OCI-LY1 (cell line): ENCODE measurements around the gene NCOR1.
A peak's percentile ranks its signal among the peaks of the same experiment; 100 is the strongest.

Source experiments
- H2AFZ ChIP-seq: fragments of 200-600 bp; sonication (generic), shearing (Covaris generic); 2 replicates; pipeline ENCODE4 v1.6.0; 2014; ENCODE audit warnings: antibody characterized with exemption, mild to moderate bottlenecking, low read length
- H3F3A ChIP-seq: fragments of 200-600 bp; sonication (generic), shearing (Covaris generic); 2 replicates; pipeline ENCODE4 v1.6.0; 2014; ENCODE audit warnings: mild to moderate bottlenecking, antibody characterized with exemption, low read length, moderate library complexity; ENCODE audit not compliant: insufficient read depth
- H3K27ac ChIP-seq: fragments of 200-600 bp; sonication (generic); 2 replicates; pipeline ENCODE4 v1.5.1; 2014; ENCODE audit warnings: low read length, mixed run types, mild to moderate bottlenecking, low read depth; ENCODE audit not compliant: poor library complexity, severe bottlenecking
- H3K27me3 ChIP-seq: fragments of 200-600 bp; sonication (generic); 2 replicates; pipeline ENCODE4 v1.6.0; 2014; ENCODE audit warnings: antibody characterized with exemption, mild to moderate bottlenecking, low read length, moderate library complexity; ENCODE audit not compliant: insufficient read depth
- H3K36me3 ChIP-seq: fragments of 200-600 bp; sonication (generic); 2 replicates; pipeline ENCODE4 v1.6.1; 2014; ENCODE audit warnings: mild to moderate bottlenecking, antibody characterized with exemption, low read length, moderate library complexity, mixed read lengths; ENCODE audit not compliant: insufficient read depth
- H3K4me1 ChIP-seq: fragments of 200-600 bp; sonication (generic); 2 replicates; pipeline ENCODE4 v1.5.1; 2014; ENCODE audit warnings: mild to moderate bottlenecking, low read length, moderate library complexity; ENCODE audit not compliant: insufficient read depth, severe bottlenecking
- H3K4me2 ChIP-seq: fragments of 200-600 bp; sonication (generic), shearing (Covaris generic); 2 replicates; pipeline ENCODE4 v1.6.1; 2014; ENCODE audit warnings: low read length
- H3K4me3 ChIP-seq: fragments of 200-600 bp; sonication (generic); 2 replicates; pipeline ENCODE4 v1.5.1; 2014; ENCODE audit warnings: low read length, low read depth, mild to moderate bottlenecking, mixed read lengths; ENCODE audit not compliant: poor library complexity, severe bottlenecking
- H3K79me2 ChIP-seq: fragments of 200-600 bp; shearing (Covaris generic); 2 replicates; pipeline ENCODE4 v1.6.1; 2016; ENCODE audit warnings: mixed run types, low read length, mixed read lengths; ENCODE audit not compliant: insufficient read depth
- H3K9ac ChIP-seq: fragments of 200-600 bp; sonication (generic), shearing (Covaris generic); 2 replicates; pipeline ENCODE4 v1.6.1; 2014; ENCODE audit warnings: mild to moderate bottlenecking, low read length, mixed read lengths
- H3K9me2 ChIP-seq: fragments of 200-600 bp; sonication (generic), shearing (Covaris generic); 2 replicates; pipeline ENCODE4 v1.6.1; 2014; ENCODE audit warnings: low read depth, mild to moderate bottlenecking, low read length, mixed read lengths
- H3K9me3 ChIP-seq: fragments of 200-600 bp; shearing (Covaris generic); 2 replicates; pipeline ENCODE4 v1.6.1; 2014; ENCODE audit warnings: low read length, mixed read lengths
- H4K20me1 ChIP-seq: fragments of 200-600 bp; sonication (generic), shearing (Covaris generic); 2 replicates; pipeline ENCODE4 v1.6.0; 2016; ENCODE audit warnings: mild to moderate bottlenecking, low read length; ENCODE audit not compliant: insufficient read depth
- EZH2 ChIP-seq: fragments of 200-600 bp; sonication (generic), shearing (Covaris generic); IDR thresholded peaks from 2 replicates; pipeline ENCODE4 v1.8.0; 2017; ENCODE audit warnings: borderline replicate concordance, mixed run types, mild to moderate bottlenecking, antibody characterized with exemption, low read length, moderate library complexity, mixed read lengths
- TF ChIP-seq, protein P1 (sequence below): fragments of 200-600 bp; sonication (generic), shearing (Covaris generic); IDR thresholded peaks from 2 replicates; pipeline ENCODE4 v1.5.1; 2017; ENCODE audit warnings: mild to moderate bottlenecking, antibody characterized with exemption, low read length, moderate library complexity, mixed read lengths

Gene NCOR1

DNA sequence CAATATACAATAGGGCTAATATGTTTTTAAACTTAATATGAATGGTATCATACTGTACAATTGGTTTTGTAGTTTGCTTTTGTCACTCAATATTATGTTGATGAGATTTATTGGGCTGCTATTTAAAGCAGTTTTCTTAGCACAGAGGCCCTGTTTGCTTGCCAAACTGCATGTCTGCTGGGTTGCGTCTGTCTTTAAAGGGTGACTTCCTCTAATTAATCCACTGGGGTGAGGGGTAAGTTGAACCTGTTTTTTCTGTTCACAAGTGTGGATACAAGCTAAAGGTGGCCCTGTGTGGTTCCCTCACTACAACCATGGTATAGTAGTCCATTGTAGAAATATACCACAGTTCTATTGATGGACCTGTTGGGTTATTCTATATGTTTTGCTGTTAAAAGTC, 196.0 kb downstream of the NCOR1 start:
- no peaks in the 10 kb centered on the region for H3F3A ChIP-seq
- peaks cover 75% of the 10 kb centered on the region for H3K36me3 ChIP-seq
- no peaks in the 10 kb centered on the region for H3K4me1 ChIP-seq
- no peak overlapping the region for H3K4me3 ChIP-seq
- H4K20me1 ChIP-seq = no peaks in the 10 kb centered on the region
- no peaks in the 10 kb centered on the region for H3K9me2 ChIP-seq
- no peaks in the 10 kb centered on the region for H3K79me2 ChIP-seq
- no peak overlapping the region for H3K27ac ChIP-seq
- TF ChIP-seq EZH2 = no peak
- TF ChIP-seq, protein P1, sequence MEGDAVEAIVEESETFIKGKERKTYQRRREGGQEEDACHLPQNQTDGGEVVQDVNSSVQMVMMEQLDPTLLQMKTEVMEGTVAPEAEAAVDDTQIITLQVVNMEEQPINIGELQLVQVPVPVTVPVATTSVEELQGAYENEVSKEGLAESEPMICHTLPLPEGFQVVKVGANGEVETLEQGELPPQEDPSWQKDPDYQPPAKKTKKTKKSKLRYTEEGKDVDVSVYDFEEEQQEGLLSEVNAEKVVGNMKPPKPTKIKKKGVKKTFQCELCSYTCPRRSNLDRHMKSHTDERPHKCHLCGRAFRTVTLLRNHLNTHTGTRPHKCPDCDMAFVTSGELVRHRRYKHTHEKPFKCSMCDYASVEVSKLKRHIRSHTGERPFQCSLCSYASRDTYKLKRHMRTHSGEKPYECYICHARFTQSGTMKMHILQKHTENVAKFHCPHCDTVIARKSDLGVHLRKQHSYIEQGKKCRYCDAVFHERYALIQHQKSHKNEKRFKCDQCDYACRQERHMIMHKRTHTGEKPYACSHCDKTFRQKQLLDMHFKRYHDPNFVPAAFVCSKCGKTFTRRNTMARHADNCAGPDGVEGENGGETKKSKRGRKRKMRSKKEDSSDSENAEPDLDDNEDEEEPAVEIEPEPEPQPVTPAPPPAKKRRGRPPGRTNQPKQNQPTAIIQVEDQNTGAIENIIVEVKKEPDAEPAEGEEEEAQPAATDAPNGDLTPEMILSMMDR = no peak
- H2AFZ ChIP-seq = no peak overlapping the region
- no peaks in the 10 kb centered on the region for H3K9me3 ChIP-seq
- no peaks in the 10 kb centered on the region for H3K27me3 ChIP-seq
- H3K4me2 ChIP-seq = no peak overlapping the region
- no peak overlapping the region for H3K9ac ChIP-seq

GRCh38 chr17:16013943-16014407, 201.4 kb downstream of the NCOR1 start:
- Histone ChIP-seq H3K4me2 (no peak overlapping the region), H3K36me3 (peaks cover 73% of the 10 kb centered on the region)

DNA sequence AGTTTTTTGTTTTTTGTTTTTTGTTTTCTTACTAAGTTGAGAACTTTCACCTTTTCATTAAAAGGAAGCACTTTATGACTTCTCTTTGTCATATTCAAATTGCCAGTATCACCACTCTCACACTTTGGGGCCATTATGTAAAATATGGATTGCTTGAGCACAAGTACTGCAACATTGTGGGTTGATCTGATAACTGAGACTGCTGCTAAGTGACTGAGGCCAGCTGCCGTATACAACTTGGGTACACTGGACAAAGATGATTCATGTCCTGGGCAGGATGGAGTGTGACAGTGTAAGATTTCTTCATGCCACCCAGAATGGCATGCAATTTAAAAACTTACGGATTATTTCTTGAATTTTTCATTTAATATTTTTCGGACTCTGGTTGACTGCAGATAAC, 207.9 kb downstream of the NCOR1 start:
- H3K4me2 ChIP-seq = no peak overlapping the region
- no peak overlapping the region for H3K9ac ChIP-seq
- no peak for TF ChIP-seq EZH2
- TF ChIP-seq, protein P1 = no peak
- no peak overlapping the region for H3K4me3 ChIP-seq
- no peaks in the 10 kb centered on the region for H3K9me3 ChIP-seq
- H3K27me3 ChIP-seq = no peaks in the 10 kb centered on the region
- H3K36me3 ChIP-seq = peaks cover 91% of the 10 kb centered on the region
- no peak overlapping the region for H3K27ac ChIP-seq
- H2AFZ ChIP-seq = no peak overlapping the region
- H4K20me1 ChIP-seq = no peaks in the 10 kb centered on the region
- no peaks in the 10 kb centered on the region for H3F3A ChIP-seq
- H3K9me2 ChIP-seq = no peaks in the 10 kb centered on the region
- H3K79me2 ChIP-seq = no peaks in the 10 kb centered on the region
- no peaks in the 10 kb centered on the region for H3K4me1 ChIP-seq

More at GRCh38 chr17:16013943-16014407, 201.4 kb downstream of the NCOR1 start:
- Histone ChIP-seq H3K9ac (no peak overlapping the region), H3F3A (no peaks in the 10 kb centered on the region), H3K9me3 (no peaks in the 10 kb centered on the region), H3K9me2 (no peaks in the 10 kb centered on the region), H3K27ac (no peak overlapping the region), H3K79me2 (no peaks in the 10 kb centered on the region), H3K27me3 (no peaks in the 10 kb centered on the region), H3K4me1 (no peaks in the 10 kb centered on the region), H3K4me3 (no peak overlapping the region), H2AFZ (no peak overlapping the region), H4K20me1 (no peaks in the 10 kb centered on the region)
- TF ChIP-seq EZH2 = no peak
- TF ChIP-seq, protein P1 = peak; percentile 12; the same call in 1 of the 2 replicates
